Endothelial cell (in vitro differentiated cells): ENCODE data around the gene SPINT1. TPM values are rescaled to one million over a fixed set of nuclear protein-coding genes. Genes with fewer than 3 reads are reported as not detected.
A peak's percentile ranks its signal among the peaks of the same experiment; 100 is the strongest.

Experiments used
- DNase-seq: peaks from one replicate; pipeline ENCODE4 v3.0.0; 2021; ENCODE audit warnings: low spot score
- H3K27ac Mint-ChIP-seq: one replicate; pipeline ENCODE4 v1.8.0; 2021; ENCODE audit warnings: mixed read lengths, inconsistent platforms; ENCODE audit not compliant: unreplicated experiment
- H3K27me3 Mint-ChIP-seq: one replicate; pipeline ENCODE4 v1.8.0; 2021; ENCODE audit warnings: mild to moderate bottlenecking, moderate library complexity, mixed read lengths, inconsistent platforms; ENCODE audit not compliant: unreplicated experiment
- H3K36me3 Mint-ChIP-seq: one replicate; pipeline ENCODE4 v1.8.0; 2021; ENCODE audit warnings: mild to moderate bottlenecking, low read depth, mixed read lengths, inconsistent platforms; ENCODE audit not compliant: unreplicated experiment
- H3K4me1 Mint-ChIP-seq: one replicate; pipeline ENCODE4 v1.8.0; 2021; ENCODE audit warnings: mild to moderate bottlenecking, mixed read lengths, inconsistent platforms; ENCODE audit not compliant: unreplicated experiment
- H3K4me3 Mint-ChIP-seq: one replicate; pipeline ENCODE4 v1.8.0; 2021; ENCODE audit warnings: mild to moderate bottlenecking, mixed read lengths, inconsistent platforms; ENCODE audit not compliant: unreplicated experiment
- H3K9me3 Mint-ChIP-seq: one replicate; pipeline ENCODE4 v1.8.0; 2021; ENCODE audit warnings: mixed read lengths, inconsistent platforms; ENCODE audit not compliant: unreplicated experiment
- CTCF ChIP-seq: fragments of 200-600 bp; sonication (generic); IDR thresholded peaks from one replicate; pipeline ENCODE4 v1.5.0; 2021; ENCODE audit warnings: antibody characterized with exemption; ENCODE audit not compliant: unreplicated experiment
- total RNA-seq: library from RNA; stranded (reverse); fragmentation: NEBNext Ultra II Directional; extraction: Animal tissue kit (Norgen Biotek cat#: 25700); gene quantifications from one replicate; pipeline ENCODE4 v1.2.1, GENCODE V29; 2021; ENCODE audit not compliant: unreplicated experiment

SPINT1 gene
- total RNA-seq, 1 donor from 2014 or later: 28.6 TPM

DNA sequence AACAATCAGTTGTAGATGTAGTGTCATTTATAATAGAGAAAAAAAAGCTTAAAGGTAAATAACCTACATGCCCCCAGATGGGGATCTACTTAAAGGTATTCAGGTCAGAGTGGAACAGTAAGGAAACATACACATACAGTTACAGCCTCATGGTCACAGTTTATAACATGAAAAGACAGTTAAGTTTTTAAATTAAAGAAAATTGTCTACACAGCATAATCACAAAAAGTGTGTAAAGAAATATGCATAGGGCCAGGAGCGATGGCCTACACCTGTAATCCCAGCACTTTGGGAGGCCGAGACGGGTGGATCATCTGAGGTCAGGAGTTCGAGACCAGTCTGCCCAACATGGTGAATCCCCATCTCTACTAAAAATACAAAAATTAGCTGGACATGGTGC, 23.4 kb downstream of the SPINT1 start:
- Mint-ChIP-seq H3K9me3 (no peaks in the 10 kb centered on the region), H3K4me1 (no peaks in the 10 kb centered on the region), H3K36me3 (no peaks in the 10 kb centered on the region), H3K27me3 (peaks cover 8% of the 10 kb centered on the region), H3K27ac (no peak overlapping the region), H3K4me3 (no peak overlapping the region)
- DNase-seq: no peak
- TF ChIP-seq CTCF: no peak

DNA sequence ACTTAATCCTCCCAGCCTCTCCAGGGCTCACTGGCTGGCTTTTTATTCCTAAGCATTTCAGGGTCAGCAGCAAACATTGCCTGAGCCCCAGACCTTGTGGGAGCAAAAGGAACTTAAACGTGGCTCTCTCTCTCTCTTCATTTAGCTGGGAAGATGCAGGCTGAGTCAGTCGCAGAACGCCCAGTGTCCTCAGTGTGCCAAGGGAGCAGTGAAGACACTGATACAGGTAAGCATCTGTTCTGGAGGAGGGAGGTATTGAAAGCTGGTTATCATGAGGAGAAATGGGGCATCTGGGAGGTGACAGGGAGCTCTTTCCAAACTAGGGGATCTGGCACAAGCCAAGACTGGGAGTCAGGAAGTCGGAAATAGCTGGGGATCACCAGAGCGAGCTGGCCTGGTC, 25.8 kb downstream of the SPINT1 start:
- no peak for DNase-seq
- no peak for TF ChIP-seq CTCF
- H3K4me1 Mint-ChIP-seq: peaks cover 2% of the 10 kb centered on the region
- H3K4me3 Mint-ChIP-seq: peak overlapping the region; percentile 34
- H3K36me3 Mint-ChIP-seq: no peaks in the 10 kb centered on the region
- H3K27me3 Mint-ChIP-seq: peaks cover 11% of the 10 kb centered on the region
- no peaks in the 10 kb centered on the region for H3K9me3 Mint-ChIP-seq
- no peak overlapping the region for H3K27ac Mint-ChIP-seq

DNA sequence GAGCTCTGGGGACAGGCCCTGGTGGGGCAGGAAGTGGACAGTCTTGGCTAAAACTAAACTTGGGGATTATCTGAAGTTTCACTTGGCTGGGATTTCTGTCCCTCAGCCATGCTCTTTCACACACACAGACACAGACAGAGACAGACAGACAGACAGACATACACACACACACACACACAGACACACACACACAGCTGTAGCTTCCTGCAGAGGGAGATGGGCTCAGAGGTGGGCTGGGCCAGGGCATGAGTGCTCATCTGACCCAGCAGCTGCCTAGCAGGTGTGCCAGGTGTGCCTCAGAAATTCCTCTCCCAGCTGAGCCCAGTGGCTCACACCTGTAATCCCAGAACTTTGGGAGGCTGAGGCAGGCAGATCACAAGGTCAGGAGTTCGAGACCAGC, 26.9 kb downstream of the SPINT1 start:
- Mint-ChIP-seq H3K27ac (no peak overlapping the region), H3K27me3 (peaks cover 11% of the 10 kb centered on the region), H3K4me3 (no peak overlapping the region), H3K36me3 (no peaks in the 10 kb centered on the region), H3K4me1 (peaks cover 2% of the 10 kb centered on the region), H3K9me3 (no peaks in the 10 kb centered on the region)
- DNase-seq: no peak
- TF ChIP-seq CTCF: no peak

DNA sequence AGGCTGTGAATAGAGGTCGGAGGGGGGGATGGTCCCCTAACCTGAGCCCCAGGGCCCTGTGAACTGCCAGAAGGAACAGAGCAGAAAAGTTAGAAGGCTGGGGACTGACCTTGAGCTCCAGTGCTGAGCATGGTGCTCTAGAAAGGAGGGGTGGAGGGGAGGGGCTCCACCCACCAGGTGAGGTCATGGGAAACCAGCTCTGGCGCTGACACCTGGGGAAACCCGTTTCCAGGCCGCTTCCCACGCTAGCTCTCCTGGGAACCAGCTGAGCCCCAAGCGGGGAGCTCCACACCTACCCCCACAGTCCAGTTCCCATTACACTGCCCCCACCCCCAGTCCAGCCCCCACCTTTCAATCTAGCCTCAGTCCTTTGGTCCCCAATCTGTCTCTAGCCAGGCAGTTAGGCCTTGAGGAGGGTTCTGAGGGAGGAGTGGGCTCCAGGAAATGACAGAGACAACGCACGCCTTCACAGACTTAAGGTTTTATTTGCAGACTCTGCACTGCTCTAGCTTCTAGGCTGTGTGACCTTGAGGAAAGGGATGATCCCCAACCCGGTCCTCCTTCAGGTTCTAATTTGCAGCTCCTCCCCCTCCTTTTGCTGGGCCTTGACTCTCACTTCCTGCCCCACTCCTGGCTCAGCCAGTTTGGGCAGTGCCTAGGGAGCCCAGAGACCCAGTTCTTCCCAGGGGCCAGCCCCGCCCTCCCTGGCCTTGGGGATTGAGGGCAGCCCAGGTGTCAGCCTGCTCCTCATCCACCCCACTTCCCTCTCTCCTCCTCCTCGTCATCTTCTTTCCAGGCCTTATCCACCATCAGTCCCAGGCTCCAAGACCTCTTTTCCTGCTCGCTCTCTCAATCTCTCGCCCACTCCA, 28.1 kb downstream of the SPINT1 start:
- Mint-ChIP-seq H3K27me3 (peaks cover 9% of the 10 kb centered on the region), H3K4me1 (peaks cover 2% of the 10 kb centered on the region), H3K4me3 (no peak overlapping the region), H3K36me3 (no peaks in the 10 kb centered on the region), H3K9me3 (no peaks in the 10 kb centered on the region), H3K27ac (no peak overlapping the region)
- TF ChIP-seq CTCF: no peak
- DNase-seq: no peak
